Measurements from ENCODE around the gene PLXNA4. TPM values are rescaled to one million over a fixed set of nuclear protein-coding genes. Genes with fewer than 3 reads are reported as not detected.

The PLXNA4 gene
- total and polyA plus RNA-seq, 4 donors, result 0.63 to 4.6 (median 2.1) TPM

DNA sequence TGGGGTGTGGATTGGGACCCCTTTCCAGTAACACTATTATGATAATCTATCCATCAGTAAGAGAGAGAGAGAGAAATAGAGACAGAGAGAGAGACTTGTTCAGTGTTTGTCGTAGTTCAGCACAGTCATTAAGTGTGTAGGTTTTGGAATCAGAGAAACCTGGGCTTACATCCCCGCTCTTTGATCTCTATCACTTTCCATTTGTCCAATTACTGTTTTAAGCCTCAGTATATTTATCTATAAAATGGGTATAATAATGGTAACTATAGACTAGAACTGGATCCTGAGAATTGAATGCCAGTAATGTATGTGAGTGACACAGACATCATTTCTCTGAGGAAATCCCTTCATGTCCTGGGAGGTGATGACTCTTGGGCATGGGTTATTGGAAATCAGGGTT, 460.5 kb downstream of the PLXNA4 start:
- TF ChIP-seq, protein P1, sequence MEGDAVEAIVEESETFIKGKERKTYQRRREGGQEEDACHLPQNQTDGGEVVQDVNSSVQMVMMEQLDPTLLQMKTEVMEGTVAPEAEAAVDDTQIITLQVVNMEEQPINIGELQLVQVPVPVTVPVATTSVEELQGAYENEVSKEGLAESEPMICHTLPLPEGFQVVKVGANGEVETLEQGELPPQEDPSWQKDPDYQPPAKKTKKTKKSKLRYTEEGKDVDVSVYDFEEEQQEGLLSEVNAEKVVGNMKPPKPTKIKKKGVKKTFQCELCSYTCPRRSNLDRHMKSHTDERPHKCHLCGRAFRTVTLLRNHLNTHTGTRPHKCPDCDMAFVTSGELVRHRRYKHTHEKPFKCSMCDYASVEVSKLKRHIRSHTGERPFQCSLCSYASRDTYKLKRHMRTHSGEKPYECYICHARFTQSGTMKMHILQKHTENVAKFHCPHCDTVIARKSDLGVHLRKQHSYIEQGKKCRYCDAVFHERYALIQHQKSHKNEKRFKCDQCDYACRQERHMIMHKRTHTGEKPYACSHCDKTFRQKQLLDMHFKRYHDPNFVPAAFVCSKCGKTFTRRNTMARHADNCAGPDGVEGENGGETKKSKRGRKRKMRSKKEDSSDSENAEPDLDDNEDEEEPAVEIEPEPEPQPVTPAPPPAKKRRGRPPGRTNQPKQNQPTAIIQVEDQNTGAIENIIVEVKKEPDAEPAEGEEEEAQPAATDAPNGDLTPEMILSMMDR (IDR thresholded peaks at IDR 0.05; ENCODE audit: control extremely low read depth, extremely low read depth), result no peak
- no peak for DNase-seq
- H3K4me3 ChIP-seq, result no peak overlapping the region
- H3K27me3 ChIP-seq (ENCODE audit: control insufficient read depth in 3 of 3, insufficient read depth in 3 of 3, low read length in 2 of 3), result no peaks in the 10 kb centered on the region
- no peaks in the 10 kb centered on the region for H3K36me3 ChIP-seq (ENCODE audit: control insufficient read depth in 4 of 4, insufficient read depth in 4 of 4, low read length in 4 of 4)
- H3K9ac ChIP-seq (ENCODE audit: insufficient read depth in 1 of 2, low read length in 2 of 2), result no peak overlapping the region
- 96 to 97% methylated on average over 2 of the region's 2 CpGs for WGBS, 2 donors
- no peaks in the 10 kb centered on the region for H3K4me1 ChIP-seq (ENCODE audit: control insufficient read depth in 5 of 5, insufficient read depth in 5 of 5, low read length in 5 of 5)
- ATAC-seq (ENCODE audit: insufficient read depth, low FRiP score), result no peak
- peaks cover 0 to 4% (median 0%) of the 10 kb centered on the region in 4 donors for H3K9me3 ChIP-seq (ENCODE audit: control insufficient read depth in 4 of 4, insufficient read depth in 3 of 4, low read length in 3 of 4)
- no peak overlapping the region for H3K27ac ChIP-seq (ENCODE audit: low read depth in 1 of 2, low read length in 1 of 2)

GRCh38 chr7:132115028-132115427, 461.2 kb downstream of the PLXNA4 start:
- ATAC-seq (ENCODE audit: insufficient read depth, low FRiP score) (no peak), DNase-seq (no peak)
- TF ChIP-seq, protein P1 (IDR thresholded peaks at IDR 0.05; ENCODE audit: control extremely low read depth, extremely low read depth), result no peak
- peaks cover 0 to 4% (median 0%) of the 10 kb centered on the region in 4 donors for H3K9me3 ChIP-seq (ENCODE audit: control insufficient read depth in 4 of 4, insufficient read depth in 3 of 4, low read length in 3 of 4)
- no peaks in the 10 kb centered on the region for H3K27me3 ChIP-seq (ENCODE audit: control insufficient read depth in 3 of 3, insufficient read depth in 3 of 3, low read length in 2 of 3)
- no peaks in the 10 kb centered on the region for H3K36me3 ChIP-seq (ENCODE audit: control insufficient read depth in 4 of 4, insufficient read depth in 4 of 4, low read length in 4 of 4)
- H3K4me3 ChIP-seq, result no peak overlapping the region
- H3K27ac ChIP-seq (ENCODE audit: low read depth in 1 of 2, low read length in 1 of 2), result no peak overlapping the region
- WGBS, 2 donors, result 91 to 94% methylated on average over 4 of the region's 4 CpGs
- H3K9ac ChIP-seq (ENCODE audit: insufficient read depth in 1 of 2, low read length in 2 of 2), result no peak overlapping the region
- no peaks in the 10 kb centered on the region for H3K4me1 ChIP-seq (ENCODE audit: control insufficient read depth in 5 of 5, insufficient read depth in 5 of 5, low read length in 5 of 5)

DNA sequence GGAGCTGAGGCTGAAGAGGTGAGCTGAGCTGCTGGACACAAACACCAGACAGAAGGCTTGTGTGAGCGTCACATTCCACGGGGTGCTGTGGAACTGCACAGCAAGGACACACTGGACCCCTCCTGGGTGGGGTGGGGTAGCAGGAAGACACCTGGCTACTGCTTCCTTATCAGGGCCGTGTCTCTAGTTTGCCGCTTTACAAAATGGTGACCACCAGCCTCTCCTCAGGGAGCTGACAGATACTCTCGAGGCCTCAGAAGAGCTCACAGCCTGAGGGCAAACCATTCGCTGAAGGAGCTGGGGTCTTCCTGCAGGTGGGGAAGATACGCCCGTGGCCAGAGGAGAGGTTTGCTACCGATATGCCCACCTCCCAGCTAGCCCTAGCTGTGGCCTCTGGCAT, 461.9 kb downstream of the PLXNA4 start:
- Histone ChIP-seq H3K9ac (ENCODE audit: insufficient read depth in 1 of 2, low read length in 2 of 2) (no peak overlapping the region), H3K36me3 (ENCODE audit: control insufficient read depth in 4 of 4, insufficient read depth in 4 of 4, low read length in 4 of 4) (no peaks in the 10 kb centered on the region), H3K4me3 (no peak overlapping the region), H3K27ac (ENCODE audit: low read depth in 1 of 2, low read length in 1 of 2) (no peak overlapping the region), H3K4me1 (ENCODE audit: control insufficient read depth in 5 of 5, insufficient read depth in 5 of 5, low read length in 5 of 5) (no peaks in the 10 kb centered on the region), H3K9me3 (ENCODE audit: control insufficient read depth in 4 of 4, insufficient read depth in 3 of 4, low read length in 3 of 4) (peaks cover 0 to 4% (median 0%) of the 10 kb centered on the region in 4 donors), H3K27me3 (ENCODE audit: control insufficient read depth in 3 of 3, insufficient read depth in 3 of 3, low read length in 2 of 3) (no peaks in the 10 kb centered on the region)
- ATAC-seq (ENCODE audit: insufficient read depth, low FRiP score), result no peak
- WGBS, 2 donors, result 87 to 88% methylated on average over 9 of the region's 9 CpGs
- no peak for DNase-seq
- TF ChIP-seq, protein P1 (IDR thresholded peaks at IDR 0.05; ENCODE audit: control extremely low read depth, extremely low read depth), result no peak
